Measurements from ENCODE around the gene RNF126. TPM values are rescaled to one million over a fixed set of nuclear protein-coding genes. Genes with fewer than 3 reads are reported as not detected.
A peak's percentile ranks its signal among the peaks of the same experiment; 100 is the strongest.

Gene RNF126
- total and polyA plus RNA-seq, 12 donors = 20.3 to 46.1 (median 25.0) TPM

DNA sequence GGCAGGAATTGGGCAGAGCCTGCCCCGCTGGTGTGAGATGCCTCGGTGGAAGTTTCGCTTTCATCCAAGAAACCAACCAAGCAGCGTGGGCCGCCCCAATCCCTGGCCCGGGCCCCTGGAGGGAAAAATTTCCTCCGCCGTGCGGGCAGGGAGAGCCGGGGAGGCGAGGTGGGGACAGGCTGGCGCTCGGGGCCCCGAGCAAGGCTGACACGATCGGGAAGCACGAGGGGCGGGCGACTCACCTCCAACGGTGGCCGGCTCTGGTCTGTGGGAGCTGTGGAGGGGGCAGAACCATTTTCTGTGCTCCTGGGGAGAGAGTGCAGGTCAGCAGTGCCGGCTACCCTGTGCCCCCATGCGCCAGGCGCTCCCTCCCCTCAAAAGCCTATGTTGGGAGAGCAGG is 11.0 kb downstream of the RNF126 start:
- Histone ChIP-seq H3K4me1 (peaks cover under 1 to 12% (median 4%) of the 10 kb centered on the region in 9 donors), H3K27me3 (no peaks in the 10 kb centered on the region), H3K9me3 (no peaks in the 10 kb centered on the region), H3K4me3 (no peak overlapping the region), H3K36me3 (peaks cover 5 to 85% (median 39%) of the 10 kb centered on the region in 9 donors), H3K27ac (no peak overlapping the region)
- WGBS, 2 donors = 89% methylated on average over 24 of the region's 24 CpGs
- ATAC-seq (no peak), DNase-seq (no peak)
- TF ChIP-seq, protein P1, sequence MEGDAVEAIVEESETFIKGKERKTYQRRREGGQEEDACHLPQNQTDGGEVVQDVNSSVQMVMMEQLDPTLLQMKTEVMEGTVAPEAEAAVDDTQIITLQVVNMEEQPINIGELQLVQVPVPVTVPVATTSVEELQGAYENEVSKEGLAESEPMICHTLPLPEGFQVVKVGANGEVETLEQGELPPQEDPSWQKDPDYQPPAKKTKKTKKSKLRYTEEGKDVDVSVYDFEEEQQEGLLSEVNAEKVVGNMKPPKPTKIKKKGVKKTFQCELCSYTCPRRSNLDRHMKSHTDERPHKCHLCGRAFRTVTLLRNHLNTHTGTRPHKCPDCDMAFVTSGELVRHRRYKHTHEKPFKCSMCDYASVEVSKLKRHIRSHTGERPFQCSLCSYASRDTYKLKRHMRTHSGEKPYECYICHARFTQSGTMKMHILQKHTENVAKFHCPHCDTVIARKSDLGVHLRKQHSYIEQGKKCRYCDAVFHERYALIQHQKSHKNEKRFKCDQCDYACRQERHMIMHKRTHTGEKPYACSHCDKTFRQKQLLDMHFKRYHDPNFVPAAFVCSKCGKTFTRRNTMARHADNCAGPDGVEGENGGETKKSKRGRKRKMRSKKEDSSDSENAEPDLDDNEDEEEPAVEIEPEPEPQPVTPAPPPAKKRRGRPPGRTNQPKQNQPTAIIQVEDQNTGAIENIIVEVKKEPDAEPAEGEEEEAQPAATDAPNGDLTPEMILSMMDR (IDR thresholded peaks at IDR 0.05) = no peak
- intact Hi-C loops (cut with DNase I) = no loop called here

DNA sequence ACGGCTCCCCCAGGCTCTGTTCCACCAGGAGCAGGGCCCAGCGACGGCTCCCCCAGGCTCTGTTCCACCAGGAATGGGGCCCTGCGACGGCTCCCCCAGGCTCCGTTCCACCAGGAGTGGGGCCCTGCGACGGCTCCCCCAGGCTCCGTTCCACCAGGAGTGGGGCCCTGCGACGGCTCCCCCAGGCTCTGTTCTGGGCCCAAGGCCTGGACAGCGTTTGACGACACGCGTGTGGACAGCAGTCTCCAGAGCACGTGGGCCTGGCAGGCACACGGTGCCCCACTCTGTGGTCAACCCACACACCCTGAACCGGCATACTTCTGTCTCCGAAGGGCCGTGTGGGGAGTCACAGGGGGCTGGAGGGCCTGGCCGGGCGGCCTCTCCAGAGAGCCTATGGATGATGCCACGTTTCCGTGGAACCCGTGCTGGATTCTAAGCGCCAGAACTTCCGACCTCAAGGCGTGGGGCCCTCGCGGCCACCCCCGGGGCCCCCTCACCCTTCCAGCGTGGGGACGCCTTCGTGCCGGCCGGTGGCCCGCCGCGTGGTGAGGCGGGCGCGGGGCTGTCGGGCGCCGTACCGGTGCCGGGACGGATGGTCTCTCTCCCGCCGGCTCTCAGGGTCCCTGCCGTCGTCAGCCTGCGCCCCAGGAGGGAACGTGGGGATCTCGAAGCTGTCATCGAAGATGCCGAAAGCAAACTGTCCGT is 11.7 kb downstream of the RNF126 start:
- intact Hi-C loops (cut with DNase I) = no loop called here
- TF ChIP-seq, protein P1 (IDR thresholded peaks at IDR 0.05) = no peak
- H3K4me3 ChIP-seq = no peak overlapping the region
- H3K27me3 ChIP-seq = no peaks in the 10 kb centered on the region
- 93 to 94% methylated on average over 58 of the region's 58 CpGs for WGBS, 2 donors
- peaks cover 5 to 93% (median 43%) of the 10 kb centered on the region in 9 donors for H3K36me3 ChIP-seq
- ATAC-seq = no peak
- H3K9me3 ChIP-seq = no peaks in the 10 kb centered on the region
- DNase-seq = no peak
- peaks cover 0 to 5% (median 0%) of the 10 kb centered on the region in 9 donors for H3K4me1 ChIP-seq
- no peak overlapping the region for H3K27ac ChIP-seq

DNA sequence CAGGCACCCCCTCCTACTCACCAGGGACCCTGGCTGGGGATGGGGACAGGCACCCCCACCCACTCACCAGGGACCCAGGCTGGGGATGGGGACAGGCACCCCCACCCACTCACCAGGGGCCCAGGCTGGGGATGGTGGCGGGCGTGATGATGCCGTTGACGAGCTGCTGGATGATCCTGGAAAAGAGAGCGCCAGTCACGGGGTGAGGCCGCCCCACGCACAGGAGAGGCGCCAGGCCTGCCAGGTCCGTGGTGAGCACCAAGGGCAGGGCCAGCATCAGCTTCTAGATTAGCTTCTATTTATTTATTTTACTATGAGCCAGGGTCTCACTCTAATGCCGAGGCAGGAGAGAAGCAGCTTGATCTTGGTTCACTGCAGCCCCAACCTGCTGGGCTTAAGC is 12.9 kb downstream of the RNF126 start:
- WGBS, 2 donors = 89% methylated on average over 11 of the region's 11 CpGs
- Histone ChIP-seq H3K27ac (no peak overlapping the region), H3K4me1 (no peaks in the 10 kb centered on the region), H3K4me3 (no peak overlapping the region), H3K9me3 (no peaks in the 10 kb centered on the region), H3K27me3 (no peaks in the 10 kb centered on the region), H3K36me3 (peaks cover 5 to 95% (median 43%) of the 10 kb centered on the region in 9 donors)
- TF ChIP-seq, protein P1 (IDR thresholded peaks at IDR 0.05) = no peak
- no peak for DNase-seq
- no peak for ATAC-seq
- intact Hi-C loops (cut with DNase I) = no loop called here

DNA sequence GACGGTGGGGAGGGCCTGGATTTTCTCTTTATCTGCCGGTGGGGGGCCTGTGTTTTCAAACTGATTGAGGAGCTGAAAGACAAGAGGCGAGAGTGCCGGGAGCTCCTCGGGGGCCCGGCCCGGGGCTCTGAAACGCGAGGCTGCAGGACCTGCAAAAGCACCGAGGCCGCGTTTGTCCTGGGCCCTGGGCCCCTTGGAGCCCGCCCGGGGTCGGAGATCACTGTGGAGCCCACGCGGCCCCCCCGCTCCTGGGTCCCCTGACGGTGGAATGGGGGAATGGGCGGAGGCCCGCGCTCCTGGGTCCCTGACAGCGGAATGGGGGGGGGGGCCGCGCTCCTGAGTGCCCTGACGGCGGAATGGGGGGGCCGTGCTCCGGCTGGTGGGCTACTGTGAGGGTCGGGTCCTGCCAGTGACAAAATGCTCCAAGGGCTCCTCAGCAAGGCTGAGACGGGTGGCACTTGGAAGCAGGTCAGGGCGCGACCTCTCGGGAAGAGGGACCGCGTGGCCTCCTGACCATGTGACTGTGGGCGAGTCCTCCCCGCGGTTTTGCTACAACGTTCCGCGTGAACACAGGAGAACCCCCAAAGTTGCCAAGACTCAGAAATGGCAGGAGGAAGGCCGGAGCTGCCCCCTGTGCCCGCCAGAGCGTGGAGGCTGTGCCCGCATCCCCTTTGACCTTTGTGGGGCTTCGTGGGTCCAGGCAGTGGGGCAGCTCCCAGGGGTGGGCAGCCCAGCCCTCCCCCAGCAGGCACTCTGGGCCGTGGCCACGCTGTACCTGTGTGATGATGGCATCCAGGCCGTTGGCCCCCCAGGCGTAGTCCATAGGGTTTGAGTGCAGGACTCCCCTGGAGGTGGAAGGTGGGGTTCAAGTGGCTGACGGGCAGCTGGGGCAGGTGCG is 13.9 kb downstream of the RNF126 start:
- Histone ChIP-seq H3K9me3 (no peaks in the 10 kb centered on the region), H3K36me3 (peaks cover 5 to 93% (median 43%) of the 10 kb centered on the region in 9 donors), H3K27ac (no peak overlapping the region), H3K4me1 (no peaks in the 10 kb centered on the region), H3K27me3 (no peaks in the 10 kb centered on the region), H3K4me3 (no peak overlapping the region)
- ATAC-seq = no peak
- intact Hi-C loops (cut with DNase I) = no loop called here
- WGBS, 2 donors = 91 to 92% methylated on average over 52 to 53 of the region's 53 CpGs
- peak in 1 of 2 donors; percentile 14 for DNase-seq
- TF ChIP-seq, protein P1 (IDR thresholded peaks at IDR 0.05) = no peak

Data from heart right ventricle (tissue), 16 donors.